SU-DHL-6 (cell line): ENCODE measurements around the gene SERPINB8.
A peak's percentile ranks its signal among the peaks of the same experiment; 100 is the strongest.

Experiments used
- H2AFZ ChIP-seq: fragments of 200-600 bp; sonication (generic); 2 replicates; pipeline ENCODE4 v1.6.1; 2014; ENCODE audit warnings: low read depth, mild to moderate bottlenecking, moderate library complexity, mixed read lengths, antibody characterized with exemption, low read length; ENCODE audit not compliant: severe bottlenecking
- H3F3A ChIP-seq: fragments of 200-600 bp; shearing (Covaris generic); 2 replicates; pipeline ENCODE4 v1.6.0; 2016; ENCODE audit warnings: antibody characterized with exemption, mild to moderate bottlenecking; ENCODE audit not compliant: insufficient read depth
- H3K27ac ChIP-seq: fragments of 200-600 bp; sonication (generic); 2 replicates; pipeline ENCODE4 v1.5.1; 2016; ENCODE audit warnings: low read depth, mild to moderate bottlenecking, low read length, moderate library complexity, mixed read lengths
- H3K27me3 ChIP-seq: fragments of 200-600 bp; sonication (generic), shearing (Covaris generic); 2 replicates; pipeline ENCODE4 v1.6.0; 2014; ENCODE audit warnings: mild to moderate bottlenecking, low read length
- H3K36me3 ChIP-seq: fragments of 200-600 bp; sonication (generic); 2 replicates; pipeline ENCODE4 v1.6.1; 2014; ENCODE audit warnings: mild to moderate bottlenecking, low read length, mixed read lengths
- H3K4me2 ChIP-seq: fragments of 300-600, 200-600 bp; shearing (Covaris generic), sonication (generic); 2 replicates; pipeline ENCODE4 v1.6.0; 2014; ENCODE audit warnings: low read length, low read depth, mild to moderate bottlenecking; ENCODE audit not compliant: poor library complexity, severe bottlenecking
- H3K4me3 ChIP-seq: fragments of 200-600 bp; sonication (generic); 2 replicates; pipeline ENCODE4 v1.5.1; 2014; ENCODE audit warnings: antibody characterized with exemption, low read length, mild to moderate bottlenecking, mixed read lengths; ENCODE audit not compliant: insufficient read depth, poor library complexity, severe bottlenecking
- H3K79me2 ChIP-seq: fragments of 200-600 bp; sonication (generic); 2 replicates; pipeline ENCODE4 v1.6.1; 2014; ENCODE audit warnings: mild to moderate bottlenecking, low read length, moderate library complexity; ENCODE audit not compliant: insufficient read depth
- H3K9ac ChIP-seq: fragments of 200-600 bp; sonication (generic); 2 replicates; pipeline ENCODE4 v1.7.0; 2014; ENCODE audit warnings: mild to moderate bottlenecking, low read length
- H3K9me2 ChIP-seq: fragments of 200-600 bp; sonication (generic); replicated peaks from 2 replicates; pipeline ENCODE4 v1.6.1; 2014; ENCODE audit warnings: low read length; ENCODE audit not compliant: insufficient read depth
- H3K9me3 ChIP-seq: fragments of 200-600 bp; sonication (generic); 2 replicates; pipeline ENCODE4 v1.6.1; 2014; ENCODE audit warnings: low read length, mixed read lengths; ENCODE audit not compliant: insufficient read depth
- H4K20me1 ChIP-seq: fragments of 200-600 bp; sonication (generic); 2 replicates; pipeline ENCODE4 v1.6.1; 2014; ENCODE audit warnings: low read depth, mild to moderate bottlenecking, antibody characterized with exemption, low read length, moderate library complexity, mixed read lengths
- EZH2phosphoT487 ChIP-seq: fragments of 200-600 bp; sonication (generic), shearing (Covaris generic); conservative IDR thresholded peaks from 2 replicates; pipeline ENCODE4 v1.6.1; 2018; ENCODE audit warnings: mild to moderate bottlenecking, antibody characterized with exemption, low read length, moderate library complexity, mixed read lengths
- TF ChIP-seq, protein P1 (sequence below): fragments of 200-600 bp; sonication (generic); IDR thresholded peaks from one replicate; pipeline ENCODE4 v1.5.1; 2017; ENCODE audit warnings: antibody characterized with exemption, mild to moderate bottlenecking, low read length, moderate library complexity; ENCODE audit not compliant: insufficient read depth, poor library complexity, severe bottlenecking

SERPINB8 gene

DNA sequence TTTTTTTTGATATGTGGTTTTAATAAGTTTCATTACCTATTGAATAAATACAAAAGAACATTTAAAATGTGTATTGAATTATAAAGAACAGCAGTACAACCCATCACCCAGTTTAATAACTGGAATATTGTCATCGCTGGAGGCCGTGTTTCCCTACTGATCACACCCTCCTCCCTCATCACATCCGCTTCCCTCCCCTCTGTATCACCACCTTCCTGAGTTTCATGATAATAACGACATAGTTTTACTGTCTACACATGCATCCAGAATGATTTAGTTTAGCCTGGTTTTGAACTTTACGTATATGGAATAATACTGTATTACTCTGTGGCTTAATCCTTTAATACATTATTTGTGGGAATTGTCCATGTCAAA is 2.1 kb downstream of the SERPINB8 start:
- Histone ChIP-seq H3K9ac (no peak overlapping the region), H3K27ac (no peak overlapping the region), H3K4me3 (no peak overlapping the region), H3K9me3 (no peaks in the 10 kb centered on the region), H2AFZ (no peak overlapping the region), H3F3A (no peaks in the 10 kb centered on the region), H3K27me3 (no peaks in the 10 kb centered on the region), H3K4me2 (no peak overlapping the region), H4K20me1 (no peaks in the 10 kb centered on the region), H3K9me2 (no peaks in the 10 kb centered on the region), H3K79me2 (no peaks in the 10 kb centered on the region), H3K36me3 (no peaks in the 10 kb centered on the region)
- TF ChIP-seq EZH2phosphoT487: no peak
- TF ChIP-seq, protein P1, sequence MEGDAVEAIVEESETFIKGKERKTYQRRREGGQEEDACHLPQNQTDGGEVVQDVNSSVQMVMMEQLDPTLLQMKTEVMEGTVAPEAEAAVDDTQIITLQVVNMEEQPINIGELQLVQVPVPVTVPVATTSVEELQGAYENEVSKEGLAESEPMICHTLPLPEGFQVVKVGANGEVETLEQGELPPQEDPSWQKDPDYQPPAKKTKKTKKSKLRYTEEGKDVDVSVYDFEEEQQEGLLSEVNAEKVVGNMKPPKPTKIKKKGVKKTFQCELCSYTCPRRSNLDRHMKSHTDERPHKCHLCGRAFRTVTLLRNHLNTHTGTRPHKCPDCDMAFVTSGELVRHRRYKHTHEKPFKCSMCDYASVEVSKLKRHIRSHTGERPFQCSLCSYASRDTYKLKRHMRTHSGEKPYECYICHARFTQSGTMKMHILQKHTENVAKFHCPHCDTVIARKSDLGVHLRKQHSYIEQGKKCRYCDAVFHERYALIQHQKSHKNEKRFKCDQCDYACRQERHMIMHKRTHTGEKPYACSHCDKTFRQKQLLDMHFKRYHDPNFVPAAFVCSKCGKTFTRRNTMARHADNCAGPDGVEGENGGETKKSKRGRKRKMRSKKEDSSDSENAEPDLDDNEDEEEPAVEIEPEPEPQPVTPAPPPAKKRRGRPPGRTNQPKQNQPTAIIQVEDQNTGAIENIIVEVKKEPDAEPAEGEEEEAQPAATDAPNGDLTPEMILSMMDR: no peak

DNA sequence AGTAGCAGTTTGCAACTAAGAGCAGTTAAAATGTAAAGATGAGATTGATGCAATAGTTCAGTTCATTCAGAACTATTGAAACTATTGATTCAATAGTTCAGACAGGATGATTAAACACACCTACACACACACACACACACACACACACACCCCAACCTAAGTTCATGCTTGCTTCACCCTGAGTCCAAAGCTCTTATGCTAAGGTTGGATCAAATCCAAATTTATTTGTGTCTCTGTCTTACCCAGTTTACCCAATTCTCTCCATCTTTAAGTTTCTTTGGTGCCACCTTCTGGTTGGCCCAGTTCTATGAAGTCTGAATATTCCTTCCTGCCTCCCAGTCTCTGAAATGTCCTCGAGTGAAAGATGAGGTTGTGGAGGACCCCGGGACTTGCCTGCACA is 5.1 kb downstream of the SERPINB8 start:
- H3K27ac ChIP-seq: no peak overlapping the region
- no peak for TF ChIP-seq EZH2phosphoT487
- TF ChIP-seq, protein P1: peak; percentile 14
- H3K9me2 ChIP-seq: no peaks in the 10 kb centered on the region
- H3K36me3 ChIP-seq: no peaks in the 10 kb centered on the region
- H3F3A ChIP-seq: no peaks in the 10 kb centered on the region
- H3K9ac ChIP-seq: no peak overlapping the region
- no peaks in the 10 kb centered on the region for H3K9me3 ChIP-seq
- H3K4me2 ChIP-seq: no peak overlapping the region
- H3K27me3 ChIP-seq: no peaks in the 10 kb centered on the region
- H4K20me1 ChIP-seq: no peaks in the 10 kb centered on the region
- H3K79me2 ChIP-seq: no peaks in the 10 kb centered on the region
- H3K4me3 ChIP-seq: no peak overlapping the region
- no peak overlapping the region for H2AFZ ChIP-seq

DNA sequence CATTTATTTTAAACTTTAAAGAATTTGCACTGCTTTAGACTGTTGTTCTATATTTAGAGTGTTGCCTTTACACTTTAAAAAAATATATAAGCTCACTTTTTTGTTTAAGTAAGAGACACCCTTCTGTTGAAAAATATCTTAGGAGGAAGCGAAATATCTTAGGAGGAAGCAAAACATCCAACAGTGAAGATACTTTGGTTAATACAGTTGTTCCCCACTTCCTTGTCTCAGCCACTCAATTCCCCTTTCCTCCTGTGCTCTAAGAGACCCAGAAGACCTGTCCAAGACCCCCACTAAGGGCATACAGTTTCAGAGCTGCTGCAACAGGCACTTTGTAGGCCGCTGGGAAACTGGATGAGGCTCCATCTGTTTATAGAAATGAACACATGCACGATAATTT is 5.7 kb downstream of the SERPINB8 start:
- H3K27me3 ChIP-seq: no peaks in the 10 kb centered on the region
- no peak overlapping the region for H2AFZ ChIP-seq
- no peaks in the 10 kb centered on the region for H3K9me3 ChIP-seq
- no peaks in the 10 kb centered on the region for H3K79me2 ChIP-seq
- no peaks in the 10 kb centered on the region for H4K20me1 ChIP-seq
- no peaks in the 10 kb centered on the region for H3F3A ChIP-seq
- H3K9ac ChIP-seq: no peak overlapping the region
- H3K4me3 ChIP-seq: no peak overlapping the region
- H3K36me3 ChIP-seq: no peaks in the 10 kb centered on the region
- H3K27ac ChIP-seq: no peak overlapping the region
- TF ChIP-seq, protein P1: no peak
- TF ChIP-seq EZH2phosphoT487: no peak
- no peaks in the 10 kb centered on the region for H3K9me2 ChIP-seq
- H3K4me2 ChIP-seq: no peak overlapping the region

DNA sequence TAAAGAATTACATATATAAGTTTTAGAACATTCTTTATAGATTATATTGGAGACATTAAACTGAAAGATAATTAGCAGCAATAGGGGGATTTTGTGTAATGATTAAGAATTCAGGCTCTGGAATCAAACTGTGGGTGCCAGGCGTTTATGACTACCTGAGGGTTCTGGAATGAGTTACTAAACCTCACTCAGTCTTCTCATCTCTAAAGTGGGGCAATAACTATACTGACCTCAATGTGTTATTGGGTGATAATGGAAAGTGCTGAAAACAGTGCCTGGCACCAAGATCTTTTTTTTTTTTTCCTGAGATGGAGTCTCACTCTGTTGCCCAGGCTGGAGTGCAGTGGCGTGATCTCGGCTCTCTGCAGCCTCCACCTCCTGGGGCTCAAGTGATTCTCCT is 7.2 kb downstream of the SERPINB8 start:
- no peaks in the 10 kb centered on the region for H3K9me3 ChIP-seq
- no peaks in the 10 kb centered on the region for H3K9me2 ChIP-seq
- H3K36me3 ChIP-seq: no peaks in the 10 kb centered on the region
- no peaks in the 10 kb centered on the region for H3K79me2 ChIP-seq
- no peak overlapping the region for H3K4me2 ChIP-seq
- H3K27ac ChIP-seq: no peak overlapping the region
- H2AFZ ChIP-seq: no peak overlapping the region
- no peak overlapping the region for H3K9ac ChIP-seq
- H4K20me1 ChIP-seq: no peaks in the 10 kb centered on the region
- TF ChIP-seq EZH2phosphoT487: no peak
- TF ChIP-seq, protein P1: no peak
- H3F3A ChIP-seq: no peaks in the 10 kb centered on the region
- no peaks in the 10 kb centered on the region for H3K27me3 ChIP-seq
- H3K4me3 ChIP-seq: no peak overlapping the region
